ENCODE results near the gene SCUBE3.
A peak's percentile ranks its signal among the peaks of the same experiment; 100 is the strongest.

SCUBE3 gene

DNA sequence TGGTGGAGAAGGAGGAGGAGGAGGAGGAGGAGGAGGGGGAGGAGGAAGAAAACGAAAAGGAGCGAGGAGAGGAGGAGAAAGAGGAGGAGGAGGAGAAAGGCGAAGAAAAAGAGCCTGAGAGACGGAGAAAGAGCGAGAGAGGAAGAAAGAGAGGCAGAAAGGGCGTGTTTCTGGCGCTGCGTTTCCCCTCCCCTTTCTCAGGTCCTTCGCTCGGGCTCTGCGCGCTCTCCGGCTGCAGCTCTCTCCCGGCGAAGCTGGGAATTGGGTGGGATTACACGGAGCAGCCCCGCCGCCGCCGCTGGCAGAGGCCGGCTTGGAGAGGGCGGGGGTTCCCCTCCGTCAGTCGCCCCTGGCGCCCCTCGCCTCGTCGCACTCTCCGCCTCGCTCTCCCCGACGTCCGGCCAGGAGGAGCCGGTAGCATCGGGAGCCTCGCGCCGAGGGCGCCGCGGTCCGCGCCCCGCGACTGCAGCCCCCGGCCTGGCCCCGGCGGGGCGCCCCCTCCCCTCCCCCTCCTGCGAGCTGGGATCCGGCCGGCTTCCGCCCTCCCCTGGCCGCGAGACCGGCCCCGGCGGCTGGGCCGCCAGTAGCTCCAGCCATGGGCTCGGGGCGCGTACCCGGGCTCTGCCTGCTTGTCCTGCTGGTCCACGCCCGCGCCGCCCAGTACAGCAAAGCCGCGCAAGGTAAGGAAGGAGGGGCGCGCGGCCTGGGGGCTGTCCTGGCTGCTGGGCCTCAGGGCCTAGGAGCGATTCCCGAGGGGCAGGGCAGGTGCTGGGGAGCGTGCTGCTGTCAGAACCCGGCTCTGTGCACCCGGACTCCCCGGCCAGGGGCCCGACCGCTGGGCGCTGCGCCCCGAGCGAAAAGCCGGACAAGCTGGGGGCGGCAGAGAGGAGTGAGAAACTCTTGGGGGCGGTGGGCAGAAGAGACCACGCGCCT lies at the start of gene SCUBE3:
TSS of gene SCUBE3 (plus strand) at position 133 of the 933 bp plus-strand sequence. CDS start at position 596, 463 bp downstream.
- peak in 1 of 2 donors; percentile 22 for DNase-seq

DNA sequence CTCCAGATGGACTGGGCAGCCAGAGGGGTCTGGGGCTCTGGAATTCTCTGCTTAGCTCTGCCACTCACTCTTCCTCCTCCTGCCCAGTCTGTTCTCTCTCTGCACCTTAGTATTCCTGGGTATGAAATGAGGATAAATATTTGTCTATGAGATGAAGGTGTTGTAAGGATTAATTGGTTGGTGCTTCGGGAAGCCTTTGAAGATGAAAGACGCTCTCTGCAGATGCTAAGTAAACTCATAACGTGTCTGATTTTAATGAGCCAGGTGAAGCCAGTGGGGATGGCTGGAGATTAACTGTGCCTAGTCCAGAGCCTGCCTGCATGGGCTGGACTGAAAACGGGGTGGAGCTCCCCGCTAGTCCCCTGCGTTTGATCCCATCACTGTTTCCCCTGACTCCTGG lies 49.5 kb upstream of the SCUBE3 start:
- DNase-seq: no peak

DNA sequence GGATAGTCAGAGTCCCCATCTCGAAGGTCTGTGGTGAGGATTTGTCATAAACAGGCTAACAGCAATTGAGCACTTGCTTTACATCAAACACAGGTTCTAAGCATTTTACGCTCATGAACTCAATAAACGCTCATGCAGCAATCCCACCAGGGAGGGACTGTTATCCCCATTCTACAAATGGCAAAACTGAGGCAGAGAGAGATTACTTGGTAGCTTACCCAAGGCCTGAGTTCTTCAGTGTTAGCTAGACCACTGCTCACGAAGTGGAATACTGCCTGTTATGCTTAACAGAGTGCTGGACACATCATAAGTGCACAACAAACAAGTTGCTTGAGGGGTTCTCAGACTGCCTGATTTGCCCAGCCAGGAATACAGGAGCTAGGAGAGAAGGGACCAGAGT lies 48.9 kb upstream of the SCUBE3 start:
- no peak for DNase-seq

DNA sequence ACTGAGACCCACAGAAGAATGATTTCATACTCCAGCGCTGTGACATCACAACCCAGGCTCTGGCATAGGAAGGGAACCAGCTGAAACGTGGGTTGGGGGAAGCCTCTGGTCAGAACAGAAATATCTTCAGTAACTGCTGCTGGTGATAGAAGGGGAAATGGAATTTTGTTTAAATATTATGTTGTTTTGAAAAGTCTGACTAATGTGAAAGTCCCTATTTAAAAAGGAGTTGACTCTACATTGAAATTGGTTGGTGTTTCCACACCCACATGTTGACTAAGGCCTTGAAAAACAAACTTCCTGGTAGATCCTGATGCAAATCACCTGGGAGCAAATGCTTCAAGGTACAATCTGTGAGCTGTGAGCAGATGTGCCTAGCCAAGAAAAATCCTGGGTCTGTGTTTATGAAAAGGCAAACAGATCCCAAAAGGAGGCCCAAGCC lies 48.1 kb upstream of the SCUBE3 start:
- DNase-seq: no peak

DNA sequence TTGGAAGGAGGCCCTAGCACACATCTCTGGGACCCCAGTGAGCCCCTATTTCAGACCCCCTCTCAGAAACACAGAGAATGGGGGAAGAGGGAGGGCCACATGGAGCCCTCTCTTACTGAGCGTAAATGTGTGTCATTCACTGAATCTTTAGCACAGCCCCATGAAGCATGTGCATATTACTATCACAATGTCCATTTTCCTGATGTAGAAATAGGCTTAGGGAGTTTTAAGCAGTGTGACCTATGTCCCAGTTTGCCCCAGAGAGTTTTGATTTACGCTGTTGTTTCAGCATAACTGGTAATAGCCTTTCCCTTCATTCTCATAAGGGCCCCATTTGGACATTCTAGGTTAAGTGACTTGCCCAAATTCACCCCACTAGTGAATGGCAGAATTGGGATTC lies 47.6 kb upstream of the SCUBE3 start:
- DNase-seq: no peak

DNA sequence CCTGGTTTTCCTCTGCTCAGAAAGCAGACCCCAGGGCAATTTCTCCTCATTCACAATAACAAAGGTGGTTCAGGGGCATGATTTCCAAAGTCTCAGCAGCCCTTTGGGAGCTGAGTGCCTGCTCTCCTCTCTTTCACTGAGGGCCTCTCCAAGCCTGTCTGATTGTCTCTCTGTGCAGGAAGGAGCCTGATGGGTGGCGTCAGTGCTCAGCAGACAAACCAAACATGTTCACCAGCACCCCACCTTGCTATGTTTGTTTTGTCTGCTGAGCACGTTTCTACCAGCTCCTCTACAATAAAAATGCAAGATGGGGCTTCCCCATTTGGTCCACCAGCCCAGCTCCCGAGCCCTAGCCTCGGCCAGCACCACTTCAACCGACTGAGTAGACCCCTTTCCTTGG lies 47.2 kb upstream of the SCUBE3 start:
- DNase-seq: no peak

DNA sequence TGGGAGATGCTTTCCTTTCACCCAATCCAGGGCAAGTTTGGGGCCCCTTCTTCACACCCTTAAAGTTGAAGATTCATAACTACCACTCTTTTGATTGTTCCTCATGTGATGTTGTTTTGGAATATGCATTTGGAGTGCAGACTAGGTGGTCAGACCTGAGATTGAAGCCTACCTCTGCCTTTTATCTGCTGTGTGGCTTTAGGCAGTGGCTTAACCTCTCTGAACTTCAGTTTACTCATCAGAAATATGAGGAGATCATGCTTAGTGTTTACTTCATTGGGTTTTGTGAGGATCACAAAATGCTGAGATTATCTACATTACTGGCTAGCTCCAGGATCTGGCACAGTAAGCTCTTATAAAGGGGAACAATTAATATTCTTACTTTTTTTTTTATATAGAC lies 46.3 kb upstream of the SCUBE3 start:
- no peak for DNase-seq

DNA sequence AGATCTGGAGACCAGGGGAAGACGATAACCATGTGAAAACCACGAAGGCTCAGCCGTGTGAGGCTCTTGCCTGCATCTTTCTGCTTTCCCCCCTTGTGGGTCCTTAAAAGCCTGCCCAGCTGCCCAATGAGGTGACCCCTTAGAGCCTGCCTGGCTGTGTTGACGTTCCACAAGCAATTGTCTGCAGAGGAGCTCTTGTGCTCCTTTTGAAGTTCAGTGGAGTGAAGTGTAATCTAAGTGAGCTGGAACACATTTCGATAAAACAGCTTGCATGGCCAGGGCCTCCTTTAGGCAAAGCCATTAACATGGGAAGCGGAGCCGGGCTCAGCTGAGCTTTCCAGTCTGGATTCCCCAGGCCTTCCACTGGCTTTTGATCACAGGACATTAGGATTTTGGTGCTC lies 45.3 kb upstream of the SCUBE3 start:
- DNase-seq: no peak

DNA sequence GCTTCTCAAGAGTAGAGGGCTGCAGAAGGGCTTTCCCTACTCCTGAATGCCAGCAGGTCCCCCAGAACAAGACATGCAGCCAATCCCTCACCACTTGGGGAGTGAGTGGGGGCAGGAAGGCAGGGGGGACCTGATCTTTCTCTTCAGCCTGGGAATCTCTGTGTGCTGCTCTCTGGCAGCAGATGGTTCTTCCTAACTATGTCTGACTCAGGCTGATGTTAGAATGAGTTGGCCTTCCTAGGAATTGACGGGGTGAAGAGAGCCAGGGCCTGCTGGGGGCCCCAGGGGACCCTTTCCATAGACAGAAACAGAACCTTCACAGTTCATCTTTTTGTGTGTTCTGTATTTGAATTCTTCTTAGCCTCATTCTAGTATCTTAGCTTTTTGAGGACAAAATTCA lies 43.6 kb upstream of the SCUBE3 start:
- DNase-seq: no peak

DNA sequence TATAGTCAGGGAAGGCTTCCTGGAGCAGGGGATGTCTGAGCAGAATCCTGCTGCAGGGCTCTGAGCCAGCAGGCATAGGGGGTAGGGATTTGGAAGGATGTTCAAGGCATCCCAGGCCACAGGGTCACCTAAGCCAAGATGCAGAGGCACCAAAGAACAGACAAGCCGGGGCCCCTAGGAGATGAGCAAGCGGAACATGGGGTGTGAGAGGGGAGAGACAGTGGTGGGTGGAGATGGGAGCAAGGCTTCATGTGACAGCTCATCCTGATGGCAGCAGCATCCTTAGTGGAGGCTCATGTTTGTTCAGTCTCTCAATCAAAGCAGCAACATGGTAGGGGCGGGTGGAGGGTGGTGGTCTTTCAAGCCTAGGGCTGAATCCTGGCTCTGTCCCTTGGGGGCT lies 42.9 kb upstream of the SCUBE3 start:
- no peak for DNase-seq

DNA sequence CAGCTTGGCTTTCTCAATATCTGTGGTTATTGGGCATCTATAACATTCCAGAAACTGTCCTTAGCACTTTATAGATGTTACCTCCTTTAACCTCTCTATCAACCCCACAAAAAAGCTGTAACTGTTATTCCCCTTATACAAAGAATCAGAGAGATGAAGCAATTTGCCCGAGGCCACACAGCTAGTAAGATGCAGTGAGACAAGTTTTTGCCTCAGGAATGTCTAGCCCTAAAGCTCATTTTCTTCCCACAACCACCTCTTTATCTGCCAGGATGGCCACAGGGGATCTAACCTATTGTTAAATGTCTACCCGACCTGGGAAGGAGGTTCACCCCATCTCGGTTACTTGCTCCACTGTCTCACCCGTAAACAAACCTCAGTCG lies 40.7 kb upstream of the SCUBE3 start:
- DNase-seq: no peak

DNA sequence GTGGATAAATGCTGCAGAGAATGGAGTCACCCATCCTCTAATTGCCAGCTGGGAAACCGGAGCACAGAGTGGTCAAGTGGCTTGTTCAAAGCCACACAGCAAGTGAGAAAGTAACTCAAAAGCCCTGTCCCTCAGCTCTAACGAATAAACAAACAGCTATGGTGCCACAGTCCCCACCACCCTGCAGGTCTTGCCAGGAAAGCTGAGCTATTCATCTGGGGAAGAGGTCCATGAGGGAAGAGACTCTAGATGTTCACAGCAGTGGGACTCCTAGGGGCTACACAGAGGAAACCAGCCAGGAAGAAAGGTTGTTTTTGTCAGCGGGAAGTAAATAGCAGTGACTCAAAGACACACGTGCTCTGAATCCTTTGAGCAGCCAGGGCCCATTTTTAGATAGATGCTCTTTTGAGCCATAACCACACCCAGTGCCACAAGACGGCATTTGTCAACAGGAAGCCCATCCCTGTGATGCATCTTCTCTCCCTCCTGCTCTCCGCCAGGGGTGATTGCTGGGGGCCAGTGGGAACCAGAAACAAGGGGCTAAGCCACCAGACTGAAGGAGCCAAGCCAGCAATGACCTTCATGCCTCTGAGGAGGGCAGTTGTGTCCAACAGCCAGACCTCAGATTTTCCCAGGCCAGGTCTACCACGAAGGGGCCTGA lies 40.2 kb upstream of the SCUBE3 start:
- no peak for DNase-seq

DNA sequence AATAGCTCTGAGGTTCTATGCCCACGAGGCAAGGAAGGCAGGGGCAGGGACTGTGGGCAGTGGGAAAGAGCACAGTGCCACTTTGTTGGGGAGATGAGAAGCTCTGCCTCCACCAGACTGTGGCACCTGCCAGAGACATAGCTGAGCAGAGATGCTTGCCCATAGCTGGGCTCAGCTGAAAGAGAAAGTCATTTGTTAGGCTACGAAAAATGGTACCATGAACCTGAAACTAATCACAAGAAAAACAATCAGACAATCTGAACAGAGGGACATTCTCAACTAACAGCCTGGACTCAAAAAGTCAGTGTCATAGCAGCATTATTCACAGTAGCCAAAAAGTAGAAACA lies 39.7 kb upstream of the SCUBE3 start:
- no peak for DNase-seq

DNA sequence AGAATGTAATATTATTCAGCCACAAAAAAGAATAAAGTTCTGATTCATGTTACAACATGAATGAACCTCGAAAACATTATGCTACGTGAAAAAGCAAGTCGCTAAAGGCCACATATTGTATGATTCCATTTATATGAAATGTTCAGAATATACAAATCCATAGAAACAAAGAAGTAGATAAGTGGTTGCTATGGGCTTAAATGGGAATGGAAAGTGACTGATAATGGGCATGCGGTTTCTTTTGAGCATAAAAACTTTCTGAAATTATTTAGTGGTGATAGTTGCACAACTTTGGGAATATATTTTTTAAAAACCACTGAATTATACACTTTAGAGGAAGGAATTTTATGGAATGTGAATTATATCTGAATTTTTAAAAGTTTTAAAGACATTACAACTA lies 39.3 kb upstream of the SCUBE3 start:
- DNase-seq: no peak

DNA sequence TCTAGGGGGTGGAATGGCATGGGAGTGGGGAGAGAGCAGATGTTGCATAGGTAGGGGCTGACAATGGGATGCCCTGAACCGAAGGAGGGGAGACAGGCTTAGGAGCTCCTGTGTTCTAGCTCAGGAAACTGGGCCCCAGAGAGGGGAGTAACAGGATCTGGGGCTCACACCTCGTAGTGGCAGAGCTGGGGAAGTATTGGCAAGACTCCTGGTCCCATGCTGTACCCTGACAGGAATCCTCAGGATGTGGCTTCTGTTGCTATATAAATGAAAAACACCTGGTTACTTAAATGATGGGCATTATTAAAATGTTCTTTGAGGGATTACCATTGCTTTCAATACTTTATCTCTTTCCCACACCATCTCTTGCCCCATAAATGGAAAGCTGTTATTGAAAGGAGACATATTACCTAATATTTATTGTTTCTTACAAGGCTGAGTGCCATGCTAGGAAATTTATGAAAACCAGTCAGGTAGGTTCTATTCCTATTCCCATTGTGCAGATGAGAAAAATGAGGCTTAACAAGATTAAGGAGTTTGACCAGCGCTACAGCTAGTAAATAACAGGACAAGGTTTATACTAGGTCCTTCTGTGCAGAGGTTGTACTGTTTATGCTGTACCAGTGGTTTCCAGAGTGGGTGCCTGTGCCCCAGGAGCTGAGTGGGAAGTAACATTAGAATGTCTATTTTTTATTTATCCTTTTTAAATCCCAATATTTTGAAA lies 37.3 kb upstream of the SCUBE3 start:
- DNase-seq: no peak

DNA sequence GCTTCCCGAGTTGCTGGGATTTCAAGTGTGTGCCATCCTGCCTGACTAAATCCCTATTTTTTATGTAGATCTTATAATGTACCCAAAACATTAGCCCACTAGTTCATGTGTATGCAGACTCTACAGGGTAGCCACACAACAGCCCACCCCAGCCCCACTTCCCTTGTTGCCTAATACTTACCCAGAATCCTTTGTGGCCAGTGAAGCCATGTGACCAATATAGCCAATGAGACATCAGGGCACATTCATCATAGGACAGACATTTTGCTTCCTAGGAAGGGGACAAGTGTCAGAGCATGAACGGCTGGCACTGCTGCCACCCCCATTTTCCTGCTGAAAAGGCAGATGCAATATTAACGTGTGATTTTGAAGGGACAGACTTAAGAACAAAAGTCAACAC lies 36.6 kb upstream of the SCUBE3 start:
- no peak for DNase-seq

DNA sequence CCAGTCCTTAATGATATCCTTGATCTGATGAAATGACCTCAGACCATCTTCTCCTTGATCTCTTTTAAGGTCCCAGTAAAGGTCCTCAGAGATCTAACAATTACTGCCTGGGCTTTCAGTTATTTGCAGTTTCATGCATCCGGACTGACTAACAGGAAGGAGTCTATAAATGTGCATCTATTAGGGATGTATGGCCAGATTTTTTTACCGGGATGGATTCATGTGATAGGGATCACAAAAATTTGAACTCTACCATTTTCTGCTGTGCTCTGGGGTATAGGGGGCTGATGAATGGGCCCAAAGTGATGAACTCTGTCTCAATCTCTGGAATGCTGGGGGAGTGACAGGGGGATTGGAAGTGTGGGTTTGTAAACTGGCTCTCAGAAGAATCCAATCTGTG lies 36.2 kb upstream of the SCUBE3 start:
- no peak for DNase-seq

DNA sequence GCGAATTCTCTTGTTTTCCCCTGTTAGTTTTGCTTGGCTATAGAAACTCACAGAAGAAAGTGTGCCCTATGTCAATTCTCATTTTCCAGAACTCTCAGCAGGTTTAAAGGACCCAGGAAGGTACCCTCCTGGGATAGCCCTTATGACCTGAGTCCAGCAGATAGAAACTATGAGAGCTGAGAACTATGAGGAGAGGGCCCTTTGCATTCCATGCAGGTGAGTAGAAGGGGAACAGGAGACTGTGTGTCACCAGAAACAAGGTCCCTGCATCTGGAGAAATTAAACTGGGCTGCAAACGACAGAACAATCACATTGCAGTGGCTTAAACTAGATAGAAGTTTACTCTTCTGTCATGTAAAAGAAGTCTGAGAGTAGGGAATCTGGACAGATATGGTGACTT lies 35.7 kb upstream of the SCUBE3 start:
- no peak for DNase-seq

DNA sequence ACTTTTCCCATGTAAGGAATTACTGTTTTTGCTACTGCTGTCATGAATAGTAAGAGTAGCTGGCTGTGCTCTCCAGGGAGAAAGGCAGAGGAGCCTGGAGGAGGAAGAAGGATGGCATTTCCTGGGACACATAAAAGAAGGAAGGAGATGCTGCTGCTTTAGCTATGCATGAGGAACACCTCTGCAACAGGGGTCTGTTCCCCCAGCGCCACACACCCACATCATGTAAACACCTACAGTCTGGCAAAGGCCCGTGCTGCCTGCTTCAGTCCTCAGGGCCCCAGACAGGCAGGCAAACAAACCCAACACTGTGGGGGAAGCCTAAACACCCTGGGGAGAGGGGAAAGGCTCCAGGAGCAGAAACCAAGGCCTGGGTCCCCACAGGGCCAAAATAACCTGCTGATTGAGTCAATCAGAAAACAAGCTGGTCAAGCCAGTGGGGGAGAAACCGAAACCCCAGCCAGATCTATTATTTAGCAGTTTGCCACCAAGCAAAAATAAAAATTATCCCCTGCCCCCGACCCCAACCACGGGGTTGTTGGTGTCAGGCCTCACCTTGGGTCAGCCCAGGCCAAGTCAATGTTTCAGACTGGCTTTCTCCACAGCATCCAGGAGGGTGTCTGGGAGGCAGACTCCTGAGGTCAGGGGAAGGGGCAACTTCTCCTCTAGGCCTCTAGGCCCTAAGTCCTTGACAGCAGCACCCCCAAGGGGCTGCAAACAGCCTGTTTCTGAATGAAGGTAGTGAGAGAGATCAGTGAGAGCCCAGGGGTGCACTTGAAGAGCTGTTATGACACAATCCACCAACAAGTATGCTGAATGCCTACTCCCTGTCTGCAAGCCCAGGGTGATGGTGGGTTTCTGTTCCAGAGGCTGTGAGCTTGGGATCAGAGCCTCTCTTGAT lies 34.6 kb upstream of the SCUBE3 start:
- no peak for DNase-seq

DNA sequence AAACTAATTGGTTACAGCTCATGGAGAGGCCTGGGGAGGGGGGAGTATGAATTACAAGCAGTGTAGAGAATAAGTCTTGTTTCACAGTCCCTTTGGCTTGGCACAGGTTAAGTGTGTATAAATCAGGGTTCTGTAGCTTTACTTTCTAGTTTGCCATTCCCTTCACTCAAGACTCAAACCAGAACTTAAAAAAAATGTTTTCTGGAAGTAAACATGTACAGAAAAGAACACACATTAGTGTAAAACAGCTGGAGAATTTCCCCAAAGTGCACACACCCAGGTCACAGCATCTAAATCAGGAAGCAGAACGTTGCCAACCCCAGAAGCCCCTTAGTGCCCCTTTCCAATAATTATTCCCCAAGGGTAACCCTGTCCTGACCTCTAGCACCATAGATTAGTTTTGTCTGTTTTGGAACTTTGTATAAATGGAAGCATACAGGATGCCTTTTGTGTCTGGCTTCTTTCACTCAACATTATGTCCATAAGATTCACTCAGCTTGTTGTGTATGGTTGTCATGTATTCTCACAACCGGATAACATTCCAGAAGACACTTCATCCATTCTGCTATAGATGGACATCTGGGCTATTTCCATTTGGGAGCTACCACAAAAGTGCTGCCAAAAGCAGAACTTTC lies 33.7 kb upstream of the SCUBE3 start:
- no peak for DNase-seq

DNA sequence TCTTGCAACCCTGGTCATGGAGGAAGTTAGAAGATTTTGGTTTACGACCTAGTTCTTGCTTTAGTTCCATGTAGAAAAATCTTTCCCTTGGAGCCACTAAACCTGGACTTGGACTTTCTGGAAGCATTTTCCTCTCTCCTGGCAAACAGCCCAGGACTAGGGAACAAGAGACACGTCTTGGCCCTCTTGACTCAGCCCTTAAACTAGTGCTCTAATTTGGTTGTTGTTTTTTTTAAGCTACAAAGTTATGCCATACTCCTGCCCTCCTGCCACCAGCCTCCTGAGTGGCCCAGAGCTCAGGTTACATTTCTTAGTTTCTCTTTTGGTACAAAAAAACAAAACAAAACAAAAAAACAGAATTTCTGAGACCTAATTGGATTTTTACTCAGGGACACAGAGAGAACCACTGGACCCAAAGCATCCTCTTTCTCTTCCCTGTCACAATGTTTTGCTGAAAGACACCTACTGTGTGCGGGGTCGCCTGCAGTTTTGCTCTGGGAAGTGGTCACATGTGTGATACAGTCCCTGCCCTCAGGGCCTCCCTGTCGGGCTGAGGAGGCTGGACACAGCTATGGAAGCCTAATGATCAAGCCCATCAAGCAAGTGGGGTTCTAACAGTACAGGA lies 32.3 kb upstream of the SCUBE3 start:
- DNase-seq: no peak

All from stimulated activated CD4-positive, alpha-beta T cell treated with anti-CD3 and anti-CD28 coated beads, Interleukin-2, amount 100 ng/mL, for 24 hours (primary cell).